DOHH2 (cell line): ENCODE results near the gene SLC6A6.

Experiments
- H3F3A ChIP-seq: fragments of 200-600 bp; sonication (generic), shearing (Covaris generic); 2 replicates; pipeline ENCODE4 v1.6.0; 2016; ENCODE audit warnings: antibody characterized with exemption, mild to moderate bottlenecking; ENCODE audit not compliant: control insufficient read depth, insufficient read depth
- H3K27ac ChIP-seq: fragments of 200-600 bp; sonication (generic); 2 replicates; pipeline ENCODE4 v1.5.1; 2014; ENCODE audit warnings: low read depth, mild to moderate bottlenecking, low read length, moderate library complexity
- H3K27me3 ChIP-seq: fragments of 200-600 bp; sonication (generic); 2 replicates; pipeline ENCODE4 v1.6.1; 2014; ENCODE audit warnings: mild to moderate bottlenecking, low read length, mixed read lengths; ENCODE audit not compliant: control insufficient read depth
- H3K36me3 ChIP-seq: fragments of 200-600 bp; sonication (generic); 2 replicates; pipeline ENCODE4 v1.6.1; 2014; ENCODE audit warnings: mild to moderate bottlenecking, low read length, moderate library complexity, mixed read lengths; ENCODE audit not compliant: control insufficient read depth
- H3K4me1 ChIP-seq: fragments of 200-600 bp; sonication (generic); 2 replicates; pipeline ENCODE4 v1.6.1; 2014; ENCODE audit warnings: mild to moderate bottlenecking, low read length, mixed read lengths; ENCODE audit not compliant: control insufficient read depth
- H3K4me2 ChIP-seq: fragments of 200-600 bp; sonication (generic); 2 replicates; pipeline ENCODE4 v1.6.0; 2014; ENCODE audit warnings: mild to moderate bottlenecking, low read length, moderate library complexity
- H3K4me3 ChIP-seq: fragments of 200-600 bp; sonication (generic); 2 replicates; pipeline ENCODE4 v1.5.1; 2014; ENCODE audit warnings: mild to moderate bottlenecking, low read length, mixed read lengths
- H3K79me2 ChIP-seq: fragments of 200-600 bp; sonication (generic); 2 replicates; pipeline ENCODE4 v1.6.1; 2014; ENCODE audit warnings: mild to moderate bottlenecking, low read length, mixed read lengths; ENCODE audit not compliant: control insufficient read depth
- H3K9me2 ChIP-seq: fragments of 200-600 bp; sonication (generic); replicated peaks from 2 replicates; pipeline ENCODE4 v1.6.1; 2014; ENCODE audit warnings: mild to moderate bottlenecking, low read length, mixed read lengths; ENCODE audit not compliant: control insufficient read depth
- H3K9me3 ChIP-seq: fragments of 200-600 bp; sonication (generic); 2 replicates; pipeline ENCODE4 v1.6.1; 2014; ENCODE audit warnings: antibody characterized with exemption, low read length, mixed read lengths; ENCODE audit not compliant: control insufficient read depth, insufficient read depth
- H4K20me1 ChIP-seq: fragments of 200-600 bp; sonication (generic); 2 replicates; pipeline ENCODE4 v1.6.0; 2014; ENCODE audit warnings: low read depth, mild to moderate bottlenecking, antibody characterized with exemption, low read length, moderate library complexity; ENCODE audit not compliant: control insufficient read depth, insufficient read depth
- EZH2phosphoT487 ChIP-seq: fragments of 200-600 bp; sonication (generic); IDR thresholded peaks from 2 replicates; pipeline ENCODE4 v1.6.1; 2017; ENCODE audit warnings: borderline replicate concordance, mild to moderate bottlenecking, antibody characterized with exemption, low read length, moderate library complexity, mixed read lengths
- TF ChIP-seq, protein P1 (sequence below): fragments of 200-600 bp; sonication (generic); IDR thresholded peaks from one replicate; pipeline ENCODE4 v1.5.1; 2014; ENCODE audit warnings: antibody characterized with exemption, mild to moderate bottlenecking, low read depth, low read length; ENCODE audit not compliant: poor library complexity, severe bottlenecking

SLC6A6 gene

DNA sequence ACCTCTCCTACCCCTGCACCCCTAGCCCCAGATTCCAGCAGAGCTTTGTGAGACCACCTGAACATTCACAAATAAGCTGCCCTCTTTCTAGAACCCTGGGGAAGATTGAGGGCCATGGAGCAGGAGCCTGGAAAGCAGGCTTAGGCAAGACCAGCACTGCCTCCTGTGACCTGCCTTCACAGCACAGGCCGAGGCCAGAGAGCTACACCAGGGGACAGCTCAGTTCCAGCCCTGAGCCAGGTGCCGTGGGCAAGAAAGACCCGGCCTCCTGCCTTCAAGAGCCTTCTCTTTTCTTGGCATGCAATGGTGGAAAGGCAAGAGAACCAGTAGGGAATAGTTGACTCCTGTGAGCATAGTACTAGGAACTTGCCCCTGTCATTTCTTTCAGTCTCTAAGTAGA lies 48.1 kb downstream of the SLC6A6 start:
- H3K9me2 ChIP-seq, result no peaks in the 10 kb centered on the region
- H3K9me3 ChIP-seq, result no peaks in the 10 kb centered on the region
- no peak overlapping the region for H3K27ac ChIP-seq
- no peak overlapping the region for H3K4me2 ChIP-seq
- no peak overlapping the region for H3K4me3 ChIP-seq
- peaks cover 87% of the 10 kb centered on the region for H3K36me3 ChIP-seq
- H3K79me2 ChIP-seq, result no peaks in the 10 kb centered on the region
- H4K20me1 ChIP-seq, result no peaks in the 10 kb centered on the region; the same call in 1 of the 2 replicates
- no peak for TF ChIP-seq EZH2phosphoT487
- TF ChIP-seq, protein P1, sequence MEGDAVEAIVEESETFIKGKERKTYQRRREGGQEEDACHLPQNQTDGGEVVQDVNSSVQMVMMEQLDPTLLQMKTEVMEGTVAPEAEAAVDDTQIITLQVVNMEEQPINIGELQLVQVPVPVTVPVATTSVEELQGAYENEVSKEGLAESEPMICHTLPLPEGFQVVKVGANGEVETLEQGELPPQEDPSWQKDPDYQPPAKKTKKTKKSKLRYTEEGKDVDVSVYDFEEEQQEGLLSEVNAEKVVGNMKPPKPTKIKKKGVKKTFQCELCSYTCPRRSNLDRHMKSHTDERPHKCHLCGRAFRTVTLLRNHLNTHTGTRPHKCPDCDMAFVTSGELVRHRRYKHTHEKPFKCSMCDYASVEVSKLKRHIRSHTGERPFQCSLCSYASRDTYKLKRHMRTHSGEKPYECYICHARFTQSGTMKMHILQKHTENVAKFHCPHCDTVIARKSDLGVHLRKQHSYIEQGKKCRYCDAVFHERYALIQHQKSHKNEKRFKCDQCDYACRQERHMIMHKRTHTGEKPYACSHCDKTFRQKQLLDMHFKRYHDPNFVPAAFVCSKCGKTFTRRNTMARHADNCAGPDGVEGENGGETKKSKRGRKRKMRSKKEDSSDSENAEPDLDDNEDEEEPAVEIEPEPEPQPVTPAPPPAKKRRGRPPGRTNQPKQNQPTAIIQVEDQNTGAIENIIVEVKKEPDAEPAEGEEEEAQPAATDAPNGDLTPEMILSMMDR, result no peak
- H3F3A ChIP-seq, result no peaks in the 10 kb centered on the region
- no peaks in the 10 kb centered on the region for H3K4me1 ChIP-seq
- H3K27me3 ChIP-seq, result no peaks in the 10 kb centered on the region

DNA sequence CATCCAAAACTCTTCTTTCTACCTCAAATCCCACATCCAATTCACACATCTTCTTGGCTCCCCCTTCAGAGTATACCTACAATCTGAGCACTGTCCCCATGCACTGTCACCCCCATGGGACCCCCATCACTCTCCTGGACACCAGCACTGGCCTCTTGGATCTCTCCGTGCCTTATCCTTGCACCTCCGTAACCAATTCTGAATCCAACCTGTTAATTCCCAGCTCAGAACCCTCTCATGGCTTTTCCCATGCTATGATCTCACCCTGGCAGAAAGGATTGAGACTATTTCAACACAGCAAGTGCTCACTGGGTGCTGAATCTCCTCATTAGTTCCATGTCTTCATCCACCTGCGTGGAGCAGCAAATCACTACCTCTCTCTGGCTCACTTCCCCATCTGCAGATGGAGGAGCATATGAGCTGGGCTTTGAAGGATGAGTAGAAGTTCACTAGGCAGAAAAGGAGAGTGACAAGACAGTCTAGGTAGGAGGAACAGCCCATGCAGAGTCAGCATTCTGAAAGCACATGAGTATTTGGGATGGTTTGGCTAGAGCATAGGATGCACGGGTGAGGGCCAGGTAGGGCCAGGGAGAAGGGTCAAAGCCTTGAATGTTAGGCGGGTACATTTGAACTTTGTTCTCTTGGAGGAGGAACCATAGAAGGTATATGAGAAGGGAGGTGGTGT lies 48.7 kb downstream of the SLC6A6 start:
- no peak overlapping the region for H3K27ac ChIP-seq
- no peaks in the 10 kb centered on the region for H3K4me1 ChIP-seq
- no peaks in the 10 kb centered on the region for H3K27me3 ChIP-seq
- no peaks in the 10 kb centered on the region for H3F3A ChIP-seq
- H3K9me3 ChIP-seq, result no peaks in the 10 kb centered on the region
- TF ChIP-seq, protein P1, result no peak
- TF ChIP-seq EZH2phosphoT487, result no peak
- H3K79me2 ChIP-seq, result no peaks in the 10 kb centered on the region
- H3K4me3 ChIP-seq, result no peak overlapping the region
- no peak overlapping the region for H3K4me2 ChIP-seq
- no peaks in the 10 kb centered on the region for H3K9me2 ChIP-seq
- H4K20me1 ChIP-seq, result no peaks in the 10 kb centered on the region; the same call in 1 of the 2 replicates
- peaks cover 87% of the 10 kb centered on the region for H3K36me3 ChIP-seq

DNA sequence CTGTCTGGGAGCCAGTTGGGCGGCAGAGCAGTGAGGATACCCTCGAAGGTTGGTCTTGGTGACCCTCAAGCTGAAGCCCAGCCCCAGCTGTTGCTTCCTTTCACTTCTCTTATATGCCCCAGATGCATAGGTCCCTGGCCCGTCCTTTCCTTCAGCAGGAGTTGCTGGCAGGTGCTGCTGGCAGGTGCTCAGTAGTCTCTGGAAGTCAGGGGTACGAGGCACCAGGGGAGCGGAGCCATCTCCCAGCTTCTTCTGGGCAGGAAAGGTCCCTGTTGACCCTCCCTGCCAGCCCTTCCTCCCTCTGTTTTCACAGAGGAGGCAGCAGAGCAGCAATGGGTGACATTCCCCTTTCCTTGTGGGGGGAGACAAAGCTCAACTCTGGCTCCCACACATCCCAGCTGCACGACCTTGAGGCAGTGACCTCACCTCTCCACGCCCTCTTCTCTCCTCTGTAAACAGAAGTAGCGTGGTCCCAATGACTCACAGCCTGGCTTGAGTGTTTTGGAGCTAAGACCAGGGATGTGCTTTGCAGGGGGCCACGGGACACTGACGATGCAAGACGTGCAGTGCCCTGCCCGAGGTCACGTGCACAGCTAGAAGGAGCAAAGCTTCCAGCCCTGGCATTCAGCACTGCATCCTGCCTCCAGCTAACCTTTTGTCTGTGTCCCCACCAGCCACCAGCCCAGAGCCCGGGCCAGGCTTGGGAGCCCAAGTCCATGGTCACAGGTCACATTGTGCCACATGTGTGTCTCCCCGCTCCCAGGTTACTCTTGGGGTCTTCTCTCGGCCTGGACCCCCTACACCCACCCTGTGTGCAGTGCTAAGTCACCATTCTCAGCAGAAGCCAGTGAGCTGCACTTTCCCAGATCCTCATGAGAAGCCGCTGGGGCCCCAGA lies 49.7 kb downstream of the SLC6A6 start:
- H3K79me2 ChIP-seq, result no peaks in the 10 kb centered on the region
- peaks cover 85% of the 10 kb centered on the region for H3K36me3 ChIP-seq

More for the DNA sequence above, 49.7 kb downstream of the SLC6A6 start:
- H3K27me3 ChIP-seq, result no peaks in the 10 kb centered on the region
- H3K4me3 ChIP-seq, result no peak overlapping the region
- no peaks in the 10 kb centered on the region for H3K9me3 ChIP-seq
- H3K9me2 ChIP-seq, result no peaks in the 10 kb centered on the region
- TF ChIP-seq, protein P1, result no peak
- TF ChIP-seq EZH2phosphoT487, result no peak
- H3F3A ChIP-seq, result no peaks in the 10 kb centered on the region
- no peak overlapping the region for H3K4me2 ChIP-seq
- no peaks in the 10 kb centered on the region; the same call in 1 of the 2 replicates for H4K20me1 ChIP-seq
- H3K27ac ChIP-seq, result no peak overlapping the region
- H3K4me1 ChIP-seq, result no peaks in the 10 kb centered on the region
